Liver (tissue), 3 donors: Measurements from ENCODE around the gene CBY2.

ENCODE experiments used
- FOXA1 ChIP-seq: IDR thresholded peaks from 2 replicates; pipeline ENCODE4 v1.6.1; 2016; ENCODE audit warnings: antibody characterized with exemption
- GABPA ChIP-seq, 2 donors: IDR thresholded peaks in 1 of 2; conservative IDR thresholded peaks in 1 of 2; 2 replicates each; pipeline ENCODE4 v1.6.1; 2016; ENCODE audit warnings: antibody characterized with exemption in 2 of 2, mild to moderate bottlenecking in 1 of 2, moderate library complexity in 1 of 2
- HNF4A ChIP-seq, 2 donors: conservative IDR thresholded peaks; 2 replicates each; pipeline ENCODE4 v1.6.1; 2016; ENCODE audit warnings: antibody characterized with exemption in 2 of 2, mild to moderate bottlenecking in 2 of 2
- JUND ChIP-seq, 2 donors: IDR thresholded peaks; 2 replicates each; pipeline ENCODE4 v1.6.1; 2016; ENCODE audit warnings: antibody characterized with exemption in 2 of 2
- RAD21 ChIP-seq, 2 donors: IDR thresholded peaks; 2 replicates each; pipeline ENCODE4 v1.6.1; 2016; ENCODE audit warnings: antibody characterized with exemption in 2 of 2, mild to moderate bottlenecking in 2 of 2
- RXRA ChIP-seq, 2 donors: IDR thresholded peaks; 2 replicates each; pipeline ENCODE4 v1.6.1; 2017 to 2018; ENCODE audit warnings: antibody characterized with exemption in 2 of 2, mild to moderate bottlenecking in 1 of 2
- SP1 ChIP-seq: IDR thresholded peaks from 2 replicates; pipeline ENCODE4 v1.6.1; 2018; ENCODE audit warnings: antibody characterized with exemption, mild to moderate bottlenecking
- TAF1 ChIP-seq: conservative IDR thresholded peaks from 2 replicates; pipeline ENCODE4 v1.6.1; 2016; ENCODE audit warnings: antibody characterized with exemption, mild to moderate bottlenecking
- YY1 ChIP-seq: IDR thresholded peaks from 2 replicates; pipeline ENCODE4 v1.6.1; 2016; ENCODE audit warnings: antibody characterized with exemption, mild to moderate bottlenecking
- TF ChIP-seq, protein P1 (sequence below): fragments of 150-350 bp; IDR thresholded peaks from 2 replicates; pipeline ENCODE4 v1.5.1; 2017; ENCODE audit warnings: improper control_type of control experiment, low read depth, low read length; ENCODE audit not compliant: missing input control
- TF ChIP-seq, protein P2 (sequence below): IDR thresholded peaks from 2 replicates; pipeline ENCODE4 v1.6.1; 2016; ENCODE audit warnings: antibody characterized with exemption
- TF ChIP-seq, protein P3 (sequence below): IDR thresholded peaks from 2 replicates; pipeline ENCODE4 v1.6.1; 2016; ENCODE audit warnings: antibody characterized with exemption, mild to moderate bottlenecking
- TF ChIP-seq, protein P4 (sequence below): IDR thresholded peaks from 2 replicates; pipeline ENCODE4 v1.6.1; 2016; ENCODE audit warnings: antibody characterized with exemption
- TF ChIP-seq, protein P5 (sequence below): IDR thresholded peaks from 2 replicates; pipeline ENCODE4 v1.6.1; 2016; ENCODE audit warnings: antibody characterized with exemption
- donor health status: healthy.
- donor health status: healthy.

DNA sequence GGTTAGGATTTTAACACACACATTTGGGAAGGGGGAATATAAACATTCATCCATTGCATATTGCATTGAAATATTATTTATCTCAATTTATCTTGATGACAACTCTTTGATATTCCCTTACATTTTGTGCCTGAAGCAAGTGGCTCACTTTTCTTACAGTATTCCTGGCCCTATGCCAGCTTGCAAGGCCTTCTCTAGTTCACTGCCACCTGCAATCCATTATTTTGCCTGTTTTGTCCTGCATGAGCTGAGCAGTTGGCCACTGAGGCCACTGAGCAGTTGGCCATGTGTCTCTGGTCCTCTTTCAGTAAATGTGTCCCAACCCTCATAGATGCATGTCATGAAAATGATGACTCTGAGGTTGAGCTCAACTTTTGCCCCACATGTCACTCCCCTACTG lies 49.8 kb downstream of the CBY2 start:
- TF ChIP-seq, protein P1, sequence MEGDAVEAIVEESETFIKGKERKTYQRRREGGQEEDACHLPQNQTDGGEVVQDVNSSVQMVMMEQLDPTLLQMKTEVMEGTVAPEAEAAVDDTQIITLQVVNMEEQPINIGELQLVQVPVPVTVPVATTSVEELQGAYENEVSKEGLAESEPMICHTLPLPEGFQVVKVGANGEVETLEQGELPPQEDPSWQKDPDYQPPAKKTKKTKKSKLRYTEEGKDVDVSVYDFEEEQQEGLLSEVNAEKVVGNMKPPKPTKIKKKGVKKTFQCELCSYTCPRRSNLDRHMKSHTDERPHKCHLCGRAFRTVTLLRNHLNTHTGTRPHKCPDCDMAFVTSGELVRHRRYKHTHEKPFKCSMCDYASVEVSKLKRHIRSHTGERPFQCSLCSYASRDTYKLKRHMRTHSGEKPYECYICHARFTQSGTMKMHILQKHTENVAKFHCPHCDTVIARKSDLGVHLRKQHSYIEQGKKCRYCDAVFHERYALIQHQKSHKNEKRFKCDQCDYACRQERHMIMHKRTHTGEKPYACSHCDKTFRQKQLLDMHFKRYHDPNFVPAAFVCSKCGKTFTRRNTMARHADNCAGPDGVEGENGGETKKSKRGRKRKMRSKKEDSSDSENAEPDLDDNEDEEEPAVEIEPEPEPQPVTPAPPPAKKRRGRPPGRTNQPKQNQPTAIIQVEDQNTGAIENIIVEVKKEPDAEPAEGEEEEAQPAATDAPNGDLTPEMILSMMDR = no peak
- TF ChIP-seq, protein P2, sequence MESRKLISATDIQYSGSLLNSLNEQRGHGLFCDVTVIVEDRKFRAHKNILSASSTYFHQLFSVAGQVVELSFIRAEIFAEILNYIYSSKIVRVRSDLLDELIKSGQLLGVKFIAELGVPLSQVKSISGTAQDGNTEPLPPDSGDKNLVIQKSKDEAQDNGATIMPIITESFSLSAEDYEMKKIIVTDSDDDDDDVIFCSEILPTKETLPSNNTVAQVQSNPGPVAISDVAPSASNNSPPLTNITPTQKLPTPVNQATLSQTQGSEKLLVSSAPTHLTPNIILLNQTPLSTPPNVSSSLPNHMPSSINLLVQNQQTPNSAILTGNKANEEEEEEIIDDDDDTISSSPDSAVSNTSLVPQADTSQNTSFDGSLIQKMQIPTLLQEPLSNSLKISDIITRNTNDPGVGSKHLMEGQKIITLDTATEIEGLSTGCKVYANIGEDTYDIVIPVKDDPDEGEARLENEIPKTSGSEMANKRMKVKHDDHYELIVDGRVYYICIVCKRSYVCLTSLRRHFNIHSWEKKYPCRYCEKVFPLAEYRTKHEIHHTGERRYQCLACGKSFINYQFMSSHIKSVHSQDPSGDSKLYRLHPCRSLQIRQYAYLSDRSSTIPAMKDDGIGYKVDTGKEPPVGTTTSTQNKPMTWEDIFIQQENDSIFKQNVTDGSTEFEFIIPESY = no peak
- TF ChIP-seq RAD21 (IDR thresholded peaks at IDR 0.05) = no peak
- TF ChIP-seq TAF1 = no peak
- TF ChIP-seq, protein P3, sequence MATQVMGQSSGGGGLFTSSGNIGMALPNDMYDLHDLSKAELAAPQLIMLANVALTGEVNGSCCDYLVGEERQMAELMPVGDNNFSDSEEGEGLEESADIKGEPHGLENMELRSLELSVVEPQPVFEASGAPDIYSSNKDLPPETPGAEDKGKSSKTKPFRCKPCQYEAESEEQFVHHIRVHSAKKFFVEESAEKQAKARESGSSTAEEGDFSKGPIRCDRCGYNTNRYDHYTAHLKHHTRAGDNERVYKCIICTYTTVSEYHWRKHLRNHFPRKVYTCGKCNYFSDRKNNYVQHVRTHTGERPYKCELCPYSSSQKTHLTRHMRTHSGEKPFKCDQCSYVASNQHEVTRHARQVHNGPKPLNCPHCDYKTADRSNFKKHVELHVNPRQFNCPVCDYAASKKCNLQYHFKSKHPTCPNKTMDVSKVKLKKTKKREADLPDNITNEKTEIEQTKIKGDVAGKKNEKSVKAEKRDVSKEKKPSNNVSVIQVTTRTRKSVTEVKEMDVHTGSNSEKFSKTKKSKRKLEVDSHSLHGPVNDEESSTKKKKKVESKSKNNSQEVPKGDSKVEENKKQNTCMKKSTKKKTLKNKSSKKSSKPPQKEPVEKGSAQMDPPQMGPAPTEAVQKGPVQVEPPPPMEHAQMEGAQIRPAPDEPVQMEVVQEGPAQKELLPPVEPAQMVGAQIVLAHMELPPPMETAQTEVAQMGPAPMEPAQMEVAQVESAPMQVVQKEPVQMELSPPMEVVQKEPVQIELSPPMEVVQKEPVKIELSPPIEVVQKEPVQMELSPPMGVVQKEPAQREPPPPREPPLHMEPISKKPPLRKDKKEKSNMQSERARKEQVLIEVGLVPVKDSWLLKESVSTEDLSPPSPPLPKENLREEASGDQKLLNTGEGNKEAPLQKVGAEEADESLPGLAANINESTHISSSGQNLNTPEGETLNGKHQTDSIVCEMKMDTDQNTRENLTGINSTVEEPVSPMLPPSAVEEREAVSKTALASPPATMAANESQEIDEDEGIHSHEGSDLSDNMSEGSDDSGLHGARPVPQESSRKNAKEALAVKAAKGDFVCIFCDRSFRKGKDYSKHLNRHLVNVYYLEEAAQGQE = no peak
- TF ChIP-seq, protein P4, sequence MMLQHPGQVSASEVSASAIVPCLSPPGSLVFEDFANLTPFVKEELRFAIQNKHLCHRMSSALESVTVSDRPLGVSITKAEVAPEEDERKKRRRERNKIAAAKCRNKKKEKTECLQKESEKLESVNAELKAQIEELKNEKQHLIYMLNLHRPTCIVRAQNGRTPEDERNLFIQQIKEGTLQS = no peak
- no peak for TF ChIP-seq YY1
- no peak for TF ChIP-seq SP1
- no peak for TF ChIP-seq JUND (IDR thresholded peaks at IDR 0.05)
- no peak for TF ChIP-seq FOXA1
- TF ChIP-seq, protein P5, sequence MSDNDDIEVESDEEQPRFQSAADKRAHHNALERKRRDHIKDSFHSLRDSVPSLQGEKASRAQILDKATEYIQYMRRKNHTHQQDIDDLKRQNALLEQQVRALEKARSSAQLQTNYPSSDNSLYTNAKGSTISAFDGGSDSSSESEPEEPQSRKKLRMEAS = no peak
- TF ChIP-seq GABPA (IDR thresholded peaks at IDR 0.05 in 1 of 2, conservative IDR thresholded peaks at IDR 0.05 in 1 of 2) = no peak
- no peak for TF ChIP-seq HNF4A (conservative IDR thresholded peaks at IDR 0.05)
- no peak for TF ChIP-seq RXRA (IDR thresholded peaks at IDR 0.05)
